Activated CD4-positive, alpha-beta T cell treated with anti-CD3 and anti-CD28 coated beads, Interleukin-2, amount 10 ng/mL, durations not matched to agents 24 days and 14 days (primary cell): ENCODE measurements around the gene ARMH4. TPM values are rescaled to one million over a fixed set of nuclear protein-coding genes. Genes with fewer than 3 reads are reported as not detected.
"Not testable (repeated sequence)": the region's sequence is repeated elsewhere in the genome, so short reads cannot be mapped to it uniquely, and the experiment has no call there.

Experiments used
- DNase-seq: peaks from one replicate; pipeline ENCODE4 v3.0.0; 2022
- H3K27ac Mint-ChIP-seq: one replicate; pipeline ENCODE4 v1.8.0; 2022; ENCODE audit warnings: mild to moderate bottlenecking, mixed read lengths
- H3K27me3 Mint-ChIP-seq: one replicate; pipeline ENCODE4 v1.8.0; 2022; ENCODE audit warnings: mixed read lengths
- H3K36me3 Mint-ChIP-seq: one replicate; pipeline ENCODE4 v1.8.0; 2022; ENCODE audit warnings: low read depth, mild to moderate bottlenecking, mixed read lengths
- H3K4me1 Mint-ChIP-seq: one replicate; pipeline ENCODE4 v1.8.0; 2021; ENCODE audit warnings: mixed read lengths
- H3K4me3 Mint-ChIP-seq: one replicate; pipeline ENCODE4 v1.8.0; 2022; ENCODE audit warnings: mild to moderate bottlenecking, moderate library complexity, mixed read lengths
- H3K9me3 Mint-ChIP-seq: one replicate; pipeline ENCODE4 v1.8.0; 2021; ENCODE audit warnings: mixed read lengths
- intact Hi-C: fragments of 100-400 bp; cut with micrococcal nuclease; formaldehyde crosslinking; loops from one replicate; pipeline ENCODE4 v1.15.1; 2023
- total RNA-seq: library from RNA; stranded (reverse); gene quantifications from 2 replicates; pipeline ENCODE4 v1.2.3, GENCODE V29; 2022

The ARMH4 gene
- total RNA-seq, 1 donor from 2014 or later, result not detected

GRCh38 chr14:58131386-58131785 is 20.6 kb downstream of the ARMH4 start:
- Mint-ChIP-seq H3K27ac (no peak overlapping the region), H3K27me3 (peaks cover 2% of the 10 kb centered on the region), H3K4me3 (no peak overlapping the region), H3K36me3 (no peaks in the 10 kb centered on the region), H3K4me1 (no peaks in the 10 kb centered on the region), H3K9me3 (no peaks in the 10 kb centered on the region)
- intact Hi-C loops, result no loop called here
- no peak for DNase-seq

DNA sequence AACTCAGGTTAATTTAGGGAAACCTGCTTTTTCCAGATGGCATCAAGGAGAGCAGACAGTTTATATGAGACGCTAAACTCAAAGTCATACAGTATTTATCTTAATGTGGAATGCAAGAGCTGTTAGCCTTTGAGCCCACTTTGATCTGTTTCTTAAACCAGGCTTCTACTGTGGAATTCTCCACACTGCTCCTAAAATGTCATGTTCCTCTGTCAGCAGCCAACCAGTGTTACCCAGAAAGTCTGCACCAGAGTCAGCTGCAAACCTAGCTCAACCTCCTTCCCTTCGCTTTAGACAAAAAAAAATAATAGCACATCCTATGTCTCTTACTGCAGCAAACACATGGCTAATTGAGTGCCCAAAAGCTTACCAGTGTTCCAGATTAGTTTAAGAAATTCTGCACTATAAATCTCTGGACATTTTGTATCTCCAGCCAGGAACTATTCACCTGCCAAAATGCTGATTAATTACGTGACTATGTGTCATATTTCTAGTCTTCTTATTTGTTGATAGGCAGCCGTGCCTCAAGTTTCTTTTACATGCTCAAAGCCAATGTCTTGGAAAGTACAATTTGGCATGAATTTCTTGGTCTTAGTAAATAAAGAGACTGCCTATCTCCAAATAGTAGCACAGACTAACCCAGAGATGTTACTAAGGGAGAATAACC is 21.8 kb downstream of the ARMH4 start:
- Mint-ChIP-seq H3K27me3 (peaks cover 2% of the 10 kb centered on the region), H3K27ac (no peak overlapping the region), H3K9me3 (peaks cover 10% of the 10 kb centered on the region), H3K4me1 (no peaks in the 10 kb centered on the region), H3K4me3 (no peak overlapping the region), H3K36me3 (no peaks in the 10 kb centered on the region)
- intact Hi-C loops, result no loop called here
- no peak for DNase-seq

DNA sequence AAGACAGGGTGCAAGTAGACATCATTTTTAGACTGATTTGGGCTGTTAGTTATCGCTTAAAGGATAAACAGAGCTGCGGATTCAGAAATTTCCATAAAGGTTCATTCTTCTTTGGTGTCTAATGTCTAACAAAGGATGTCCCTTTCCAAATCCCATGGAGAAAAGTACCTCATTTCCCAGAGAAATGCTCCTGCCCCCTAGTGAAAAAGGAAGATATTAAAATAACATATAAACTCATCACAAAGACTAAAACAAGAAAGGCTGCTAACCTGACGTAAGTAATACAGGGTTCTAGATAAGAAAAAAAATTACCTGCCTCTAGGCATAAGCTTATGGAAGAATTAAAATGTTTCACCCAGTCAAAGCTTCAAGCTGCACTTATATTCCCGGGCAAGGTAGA is 22.8 kb downstream of the ARMH4 start:
- Mint-ChIP-seq H3K36me3 (no peaks in the 10 kb centered on the region), H3K27ac (no peak overlapping the region), H3K9me3 (peaks cover 11% of the 10 kb centered on the region), H3K4me1 (no peaks in the 10 kb centered on the region), H3K4me3 (no peak overlapping the region), H3K27me3 (peaks cover 2% of the 10 kb centered on the region)
- DNase-seq, result no peak
- intact Hi-C loops, result no loop called here

- intact Hi-C loops, result no loop called here
- H3K4me1 Mint-ChIP-seq, result no peaks in the 10 kb centered on the region
- H3K27me3 Mint-ChIP-seq, result peaks cover 2% of the 10 kb centered on the region
- no peak overlapping the region for H3K4me3 Mint-ChIP-seq
- DNase-seq, result no peak
- H3K27ac Mint-ChIP-seq, result no peak overlapping the region
- peaks cover 13% of the 10 kb centered on the region for H3K9me3 Mint-ChIP-seq
- no peaks in the 10 kb centered on the region for H3K36me3 Mint-ChIP-seq
Measured at GRCh38 chr14:58128416-58128815, 23.6 kb downstream of the ARMH4 start.

DNA sequence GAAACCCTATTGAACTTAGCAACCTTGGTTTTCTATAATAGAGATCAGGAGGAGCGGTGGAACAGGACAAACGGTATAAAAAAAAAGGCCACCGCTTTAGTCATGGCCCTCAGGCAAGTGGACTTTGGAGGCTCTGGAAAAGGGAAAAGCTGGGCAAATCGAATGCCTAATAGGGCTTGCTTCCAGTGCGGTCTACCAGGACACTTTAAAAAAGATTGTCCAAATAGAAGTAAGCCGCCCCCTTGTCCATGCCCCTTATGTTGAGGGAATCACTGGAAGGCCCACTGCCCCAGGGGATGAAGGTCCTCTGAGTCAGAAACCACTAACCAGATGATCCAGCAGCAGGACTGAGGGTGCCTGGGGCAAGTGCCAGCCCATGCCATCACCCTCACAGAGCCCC is 29.5 kb downstream of the ARMH4 start:
- intact Hi-C loops, H3K27me3 Mint-ChIP-seq, H3K4me1 Mint-ChIP-seq, H3K27ac Mint-ChIP-seq, H3K4me3 Mint-ChIP-seq, DNase-seq, H3K36me3 Mint-ChIP-seq: not testable (repeated sequence)
- peaks cover 13% of the 10 kb centered on the region for H3K9me3 Mint-ChIP-seq

DNA sequence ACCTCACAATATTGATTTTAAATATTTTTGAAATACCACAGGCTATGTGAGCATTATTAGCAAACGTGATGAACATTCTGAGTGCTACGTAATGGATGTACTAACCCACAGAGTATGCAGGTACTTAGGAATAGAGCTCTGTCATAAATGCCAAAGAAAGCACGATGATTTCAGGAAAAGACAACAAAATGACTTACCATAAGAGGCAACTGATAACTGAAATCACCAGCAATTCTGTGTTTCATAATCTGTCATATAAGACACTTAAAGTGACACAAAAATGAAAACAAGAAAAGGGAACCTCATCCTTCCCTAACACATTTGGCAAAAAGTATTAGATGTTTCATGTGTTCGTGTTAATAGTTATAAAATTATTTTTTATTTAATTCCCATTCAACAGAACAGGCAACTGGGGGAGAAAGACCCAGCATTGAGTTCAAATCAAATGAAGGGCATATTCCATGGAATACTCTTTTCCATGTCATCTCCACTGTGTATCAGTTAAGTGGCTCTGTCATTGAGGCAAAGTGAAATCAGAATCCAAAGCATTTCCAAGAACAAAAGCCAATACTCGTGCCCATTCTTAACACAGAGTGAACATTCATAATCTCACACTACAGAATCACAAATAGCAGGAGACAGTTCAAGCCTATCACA is 30.4 kb downstream of the ARMH4 start:
- peaks cover 6% of the 10 kb centered on the region for H3K27me3 Mint-ChIP-seq
- H3K27ac Mint-ChIP-seq, result no peak overlapping the region
- no peaks in the 10 kb centered on the region for H3K4me1 Mint-ChIP-seq
- no peak overlapping the region for H3K4me3 Mint-ChIP-seq
- DNase-seq, result no peak
- peaks cover 13% of the 10 kb centered on the region for H3K9me3 Mint-ChIP-seq
- intact Hi-C loops, result no loop called here
- no peaks in the 10 kb centered on the region for H3K36me3 Mint-ChIP-seq

- H3K4me1 Mint-ChIP-seq, result no peaks in the 10 kb centered on the region
- H3K4me3 Mint-ChIP-seq, result no peak overlapping the region
- no peaks in the 10 kb centered on the region for H3K36me3 Mint-ChIP-seq
- DNase-seq, result no peak
- peaks cover 13% of the 10 kb centered on the region for H3K27me3 Mint-ChIP-seq
- no peak overlapping the region for H3K27ac Mint-ChIP-seq
- H3K9me3 Mint-ChIP-seq, result peaks cover 3% of the 10 kb centered on the region
- intact Hi-C loops, result no loop called here
Measured at GRCh38 chr14:58119381-58119780, 32.6 kb downstream of the ARMH4 start.

GRCh38 chr14:58118097-58118815 is 33.8 kb downstream of the ARMH4 start:
- Mint-ChIP-seq H3K4me1 (no peaks in the 10 kb centered on the region), H3K36me3 (no peaks in the 10 kb centered on the region), H3K4me3 (no peak overlapping the region), H3K9me3 (no peaks in the 10 kb centered on the region), H3K27me3 (peaks cover 21% of the 10 kb centered on the region), H3K27ac (no peak overlapping the region)
- no peak for DNase-seq
- intact Hi-C loops, result no loop called here

DNA sequence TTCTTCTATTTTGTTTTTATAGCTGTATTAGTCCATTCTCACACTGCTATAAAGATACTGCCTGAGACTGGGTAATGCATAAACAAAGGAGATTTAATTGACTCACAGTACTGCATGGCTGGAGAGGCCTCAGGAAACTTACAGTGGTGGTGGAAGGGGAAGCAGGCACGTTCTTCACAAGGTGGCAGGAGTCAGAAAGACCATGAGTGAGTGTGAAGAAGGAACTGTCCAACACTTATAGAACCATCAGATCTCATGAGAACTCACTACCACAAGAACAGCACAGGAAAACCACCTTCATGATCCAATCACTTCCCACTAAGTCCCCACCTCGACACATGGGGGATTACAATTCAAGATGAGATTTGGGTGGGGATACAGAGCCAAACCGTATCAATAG is 42.3 kb downstream of the ARMH4 start:
- Mint-ChIP-seq H3K27me3 (peaks cover 41% of the 10 kb centered on the region), H3K4me3 (no peak overlapping the region), H3K27ac (no peak overlapping the region), H3K9me3 (no peaks in the 10 kb centered on the region), H3K36me3 (no peaks in the 10 kb centered on the region), H3K4me1 (peaks cover 3% of the 10 kb centered on the region)
- no peak for DNase-seq
- intact Hi-C loops, result no loop called here

DNA sequence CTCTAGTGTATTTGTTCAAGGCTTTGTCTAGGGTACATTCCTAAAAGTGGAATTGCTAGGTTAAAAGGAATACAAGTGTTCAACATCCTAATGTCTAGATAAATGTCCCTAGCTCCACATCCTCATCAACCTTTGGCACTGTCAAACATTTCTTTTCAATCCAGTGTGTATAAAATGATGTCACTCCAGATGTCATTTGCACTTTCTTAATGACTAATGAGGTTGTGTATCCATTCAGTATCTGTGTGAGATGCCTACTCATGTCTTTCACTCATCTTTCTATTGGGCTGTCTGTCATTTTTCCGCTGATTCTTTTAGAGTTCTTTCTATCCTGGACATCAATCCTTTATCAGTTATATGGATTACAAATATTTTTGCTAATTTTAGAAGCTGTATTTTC is 43.3 kb downstream of the ARMH4 start:
- Mint-ChIP-seq H3K9me3 (no peaks in the 10 kb centered on the region), H3K4me1 (peaks cover 3% of the 10 kb centered on the region), H3K36me3 (no peaks in the 10 kb centered on the region), H3K4me3 (no peak overlapping the region), H3K27ac (no peak overlapping the region), H3K27me3 (peaks cover 43% of the 10 kb centered on the region)
- intact Hi-C loops, result loop anchor here (1.0 kb wide), 3 partner anchors 58 to 289 kb away; no protein-coding TSS in a partner anchor
- no peak for DNase-seq

DNA sequence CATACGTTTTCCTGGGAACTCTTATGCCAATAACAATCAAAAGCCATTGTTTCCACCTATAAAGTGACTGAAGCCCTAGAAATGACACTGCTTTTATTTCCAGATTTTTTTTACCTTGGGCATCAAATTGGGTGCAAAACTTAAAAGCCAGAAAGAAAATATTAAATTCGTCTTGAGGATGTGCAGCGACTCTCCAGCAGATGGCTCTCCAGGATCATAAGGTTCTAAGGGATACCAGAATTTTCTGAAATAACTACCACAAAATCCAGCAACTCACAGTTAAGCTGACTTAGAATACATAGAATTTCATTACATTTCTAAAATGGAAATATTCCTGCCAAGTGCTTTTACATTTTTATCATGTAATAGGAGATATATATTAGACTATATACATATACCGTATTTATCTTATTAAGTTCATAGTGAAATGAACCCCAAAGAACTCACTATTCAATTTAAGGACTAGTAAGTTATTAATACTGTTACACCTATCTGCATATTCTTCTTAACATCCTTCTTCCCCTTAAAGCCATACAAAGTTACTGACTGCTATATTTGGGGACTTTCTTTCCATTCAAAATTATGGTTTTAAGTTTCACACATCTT is 44.0 kb downstream of the ARMH4 start:
- peak; percentile 75 for DNase-seq
- H3K9me3 Mint-ChIP-seq, result no peaks in the 10 kb centered on the region
- H3K27me3 Mint-ChIP-seq, result peaks cover 37% of the 10 kb centered on the region
- no peak overlapping the region for H3K4me3 Mint-ChIP-seq
- peaks cover 3% of the 10 kb centered on the region for H3K4me1 Mint-ChIP-seq
- intact Hi-C loops, result loop anchor here (1.0 kb wide), 3 partner anchors 58 to 289 kb away; no protein-coding TSS in a partner anchor
- no peaks in the 10 kb centered on the region for H3K36me3 Mint-ChIP-seq
- no peak overlapping the region for H3K27ac Mint-ChIP-seq

GRCh38 chr14:58107041-58107440 is 45.0 kb downstream of the ARMH4 start:
- no peak overlapping the region for H3K27ac Mint-ChIP-seq
- intact Hi-C loops, result no loop called here
- no peaks in the 10 kb centered on the region for H3K36me3 Mint-ChIP-seq
- H3K27me3 Mint-ChIP-seq, result peaks cover 31% of the 10 kb centered on the region
- peaks cover 3% of the 10 kb centered on the region for H3K4me1 Mint-ChIP-seq
- no peak overlapping the region for H3K4me3 Mint-ChIP-seq
- DNase-seq, result no peak
- H3K9me3 Mint-ChIP-seq, result no peaks in the 10 kb centered on the region

DNA sequence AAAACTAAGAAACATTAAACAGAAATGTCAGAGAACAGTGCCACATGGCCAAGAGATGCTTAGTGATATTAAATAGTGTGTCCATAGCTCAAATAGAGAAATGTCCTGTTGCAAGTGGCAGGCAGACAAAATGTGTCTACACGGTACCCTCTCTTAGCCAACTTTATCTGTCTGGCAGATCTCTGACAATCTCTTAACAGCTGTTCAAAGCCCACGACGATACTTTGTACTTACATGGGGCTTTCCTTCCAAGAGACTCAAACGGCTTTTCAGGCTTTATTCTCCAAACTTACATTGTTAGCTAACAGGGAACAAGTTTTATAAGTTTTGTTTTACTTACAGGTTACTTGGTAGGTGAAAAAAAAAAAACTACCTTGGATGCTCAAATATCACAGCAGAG is 45.6 kb downstream of the ARMH4 start:
- H3K4me1 Mint-ChIP-seq, result peaks cover 3% of the 10 kb centered on the region
- no peak overlapping the region for H3K4me3 Mint-ChIP-seq
- peaks cover 29% of the 10 kb centered on the region for H3K27me3 Mint-ChIP-seq
- no peaks in the 10 kb centered on the region for H3K9me3 Mint-ChIP-seq
- no peaks in the 10 kb centered on the region for H3K36me3 Mint-ChIP-seq
- DNase-seq, result no peak
- intact Hi-C loops, result no loop called here
- H3K27ac Mint-ChIP-seq, result no peak overlapping the region

GRCh38 chr14:58104808-58105207 is 47.2 kb downstream of the ARMH4 start:
- Mint-ChIP-seq H3K9me3 (no peaks in the 10 kb centered on the region), H3K36me3 (no peaks in the 10 kb centered on the region), H3K4me3 (no peak overlapping the region), H3K4me1 (peaks cover 3% of the 10 kb centered on the region), H3K27me3 (peaks cover 28% of the 10 kb centered on the region), H3K27ac (no peak overlapping the region)
- no peak for DNase-seq
- intact Hi-C loops, result no loop called here
